ENCODE data around the gene XRCC2. TPM values are rescaled to one million over a fixed set of nuclear protein-coding genes. Genes with fewer than 3 reads are reported as not detected.

XRCC2 gene
- polyA plus RNA-seq, 1 donor from 2014 or later = 0.89 TPM

GRCh38 chr7:152667958-152668357 lies 8.0 kb downstream of the XRCC2 start:
- H3K27ac ChIP-seq (ENCODE audit: low read length) = no peak overlapping the region
- no peaks in the 10 kb centered on the region for H3K27me3 ChIP-seq (ENCODE audit: insufficient read depth, low read depth, low read length)
- TF ChIP-seq EZH2 (IDR thresholded peaks at IDR 0.05; ENCODE audit: borderline replicate concordance, insufficient read depth, low read length, poor library complexity, severe bottlenecking) (no peak), TAF1 (IDR thresholded peaks at IDR 0.05; ENCODE audit: low read depth) (no peak), EP300 (conservative IDR thresholded peaks at IDR 0.05; ENCODE audit: poor library complexity, severe bottlenecking) (no peak), SMC3 (conservative IDR thresholded peaks at IDR 0.05; ENCODE audit: poor library complexity) (no peak), RAD21 (conservative IDR thresholded peaks at IDR 0.05) (no peak), POLR2AphosphoS5 (IDR thresholded peaks at IDR 0.05) (no peak), MXI1 (conservative IDR thresholded peaks at IDR 0.05; ENCODE audit: poor library complexity, severe bottlenecking) (no peak)
- TF ChIP-seq, protein P1, sequence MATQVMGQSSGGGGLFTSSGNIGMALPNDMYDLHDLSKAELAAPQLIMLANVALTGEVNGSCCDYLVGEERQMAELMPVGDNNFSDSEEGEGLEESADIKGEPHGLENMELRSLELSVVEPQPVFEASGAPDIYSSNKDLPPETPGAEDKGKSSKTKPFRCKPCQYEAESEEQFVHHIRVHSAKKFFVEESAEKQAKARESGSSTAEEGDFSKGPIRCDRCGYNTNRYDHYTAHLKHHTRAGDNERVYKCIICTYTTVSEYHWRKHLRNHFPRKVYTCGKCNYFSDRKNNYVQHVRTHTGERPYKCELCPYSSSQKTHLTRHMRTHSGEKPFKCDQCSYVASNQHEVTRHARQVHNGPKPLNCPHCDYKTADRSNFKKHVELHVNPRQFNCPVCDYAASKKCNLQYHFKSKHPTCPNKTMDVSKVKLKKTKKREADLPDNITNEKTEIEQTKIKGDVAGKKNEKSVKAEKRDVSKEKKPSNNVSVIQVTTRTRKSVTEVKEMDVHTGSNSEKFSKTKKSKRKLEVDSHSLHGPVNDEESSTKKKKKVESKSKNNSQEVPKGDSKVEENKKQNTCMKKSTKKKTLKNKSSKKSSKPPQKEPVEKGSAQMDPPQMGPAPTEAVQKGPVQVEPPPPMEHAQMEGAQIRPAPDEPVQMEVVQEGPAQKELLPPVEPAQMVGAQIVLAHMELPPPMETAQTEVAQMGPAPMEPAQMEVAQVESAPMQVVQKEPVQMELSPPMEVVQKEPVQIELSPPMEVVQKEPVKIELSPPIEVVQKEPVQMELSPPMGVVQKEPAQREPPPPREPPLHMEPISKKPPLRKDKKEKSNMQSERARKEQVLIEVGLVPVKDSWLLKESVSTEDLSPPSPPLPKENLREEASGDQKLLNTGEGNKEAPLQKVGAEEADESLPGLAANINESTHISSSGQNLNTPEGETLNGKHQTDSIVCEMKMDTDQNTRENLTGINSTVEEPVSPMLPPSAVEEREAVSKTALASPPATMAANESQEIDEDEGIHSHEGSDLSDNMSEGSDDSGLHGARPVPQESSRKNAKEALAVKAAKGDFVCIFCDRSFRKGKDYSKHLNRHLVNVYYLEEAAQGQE (IDR thresholded peaks at IDR 0.05; ENCODE audit: borderline replicate concordance) = no peak
- TF ChIP-seq, protein P2, sequence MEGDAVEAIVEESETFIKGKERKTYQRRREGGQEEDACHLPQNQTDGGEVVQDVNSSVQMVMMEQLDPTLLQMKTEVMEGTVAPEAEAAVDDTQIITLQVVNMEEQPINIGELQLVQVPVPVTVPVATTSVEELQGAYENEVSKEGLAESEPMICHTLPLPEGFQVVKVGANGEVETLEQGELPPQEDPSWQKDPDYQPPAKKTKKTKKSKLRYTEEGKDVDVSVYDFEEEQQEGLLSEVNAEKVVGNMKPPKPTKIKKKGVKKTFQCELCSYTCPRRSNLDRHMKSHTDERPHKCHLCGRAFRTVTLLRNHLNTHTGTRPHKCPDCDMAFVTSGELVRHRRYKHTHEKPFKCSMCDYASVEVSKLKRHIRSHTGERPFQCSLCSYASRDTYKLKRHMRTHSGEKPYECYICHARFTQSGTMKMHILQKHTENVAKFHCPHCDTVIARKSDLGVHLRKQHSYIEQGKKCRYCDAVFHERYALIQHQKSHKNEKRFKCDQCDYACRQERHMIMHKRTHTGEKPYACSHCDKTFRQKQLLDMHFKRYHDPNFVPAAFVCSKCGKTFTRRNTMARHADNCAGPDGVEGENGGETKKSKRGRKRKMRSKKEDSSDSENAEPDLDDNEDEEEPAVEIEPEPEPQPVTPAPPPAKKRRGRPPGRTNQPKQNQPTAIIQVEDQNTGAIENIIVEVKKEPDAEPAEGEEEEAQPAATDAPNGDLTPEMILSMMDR (IDR thresholded peaks at IDR 0.05; ENCODE audit: poor library complexity, severe bottlenecking) = no peak
- H4K20me1 ChIP-seq (ENCODE audit: insufficient read depth) = no peaks in the 10 kb centered on the region
- no peak overlapping the region for H3K4me2 ChIP-seq (ENCODE audit: low read length)
- H2AFZ ChIP-seq (ENCODE audit: low read depth, low read length) = no peak overlapping the region
- no peaks in the 10 kb centered on the region for H3K9me2 ChIP-seq (ENCODE audit: insufficient read depth, low read length)
- H3F3A ChIP-seq (ENCODE audit: insufficient read depth, low read length, poor library complexity, severe bottlenecking) = no peaks in the 10 kb centered on the region
- H3K79me2 ChIP-seq (replicated peaks; ENCODE audit: insufficient read depth, low read length) = peaks cover 20% of the 10 kb centered on the region
- no peak overlapping the region for H3K4me3 ChIP-seq (ENCODE audit: low read length)
- H3K9me3 ChIP-seq (ENCODE audit: low read length) = no peaks in the 10 kb centered on the region
- no peak overlapping the region for H3K9ac ChIP-seq (ENCODE audit: low read length)
- H3K36me3 ChIP-seq (ENCODE audit: insufficient read depth, low read length) = no peaks in the 10 kb centered on the region

- TF ChIP-seq MXI1 (conservative IDR thresholded peaks at IDR 0.05; ENCODE audit: poor library complexity, severe bottlenecking) (no peak), TAF1 (IDR thresholded peaks at IDR 0.05; ENCODE audit: low read depth) (no peak), EP300 (conservative IDR thresholded peaks at IDR 0.05; ENCODE audit: poor library complexity, severe bottlenecking) (no peak), EZH2 (IDR thresholded peaks at IDR 0.05; ENCODE audit: borderline replicate concordance, insufficient read depth, low read length, poor library complexity, severe bottlenecking) (no peak), POLR2AphosphoS5 (IDR thresholded peaks at IDR 0.05) (no peak), RAD21 (conservative IDR thresholded peaks at IDR 0.05) (no peak), SMC3 (conservative IDR thresholded peaks at IDR 0.05; ENCODE audit: poor library complexity) (no peak)
- TF ChIP-seq, protein P1 (IDR thresholded peaks at IDR 0.05; ENCODE audit: borderline replicate concordance) = no peak
- TF ChIP-seq, protein P2 (IDR thresholded peaks at IDR 0.05; ENCODE audit: poor library complexity, severe bottlenecking) = no peak
- Histone ChIP-seq H3K4me3 (ENCODE audit: low read length) (no peak overlapping the region), H3K4me2 (ENCODE audit: low read length) (no peak overlapping the region), H3K27ac (ENCODE audit: low read length) (no peak overlapping the region), H3K9ac (ENCODE audit: low read length) (no peak overlapping the region), H3K36me3 (ENCODE audit: insufficient read depth, low read length) (no peaks in the 10 kb centered on the region), H3K9me3 (ENCODE audit: low read length) (no peaks in the 10 kb centered on the region), H3K27me3 (ENCODE audit: insufficient read depth, low read depth, low read length) (no peaks in the 10 kb centered on the region), H2AFZ (ENCODE audit: low read depth, low read length) (no peak overlapping the region), H3K79me2 (replicated peaks; ENCODE audit: insufficient read depth, low read length) (peaks cover 5% of the 10 kb centered on the region), H4K20me1 (ENCODE audit: insufficient read depth) (no peaks in the 10 kb centered on the region), H3F3A (ENCODE audit: insufficient read depth, low read length, poor library complexity, severe bottlenecking) (no peaks in the 10 kb centered on the region), H3K9me2 (ENCODE audit: insufficient read depth, low read length) (no peaks in the 10 kb centered on the region)
These were observed 9.9 kb downstream of the XRCC2 start for GRCh38 chr7:152666078-152666477.

Data from neural cell (in vitro differentiated cells).